ENCODE results near the gene MISP. TPM values are rescaled to one million over a fixed set of nuclear protein-coding genes. Genes with fewer than 3 reads are reported as not detected.

Gene MISP
- total and polyA plus RNA-seq, 2 of the 13 experiments (the other 11 are each of a cell fraction or from before 2014, with no cell fraction given): 0.67 to 1.3 TPM

DNA sequence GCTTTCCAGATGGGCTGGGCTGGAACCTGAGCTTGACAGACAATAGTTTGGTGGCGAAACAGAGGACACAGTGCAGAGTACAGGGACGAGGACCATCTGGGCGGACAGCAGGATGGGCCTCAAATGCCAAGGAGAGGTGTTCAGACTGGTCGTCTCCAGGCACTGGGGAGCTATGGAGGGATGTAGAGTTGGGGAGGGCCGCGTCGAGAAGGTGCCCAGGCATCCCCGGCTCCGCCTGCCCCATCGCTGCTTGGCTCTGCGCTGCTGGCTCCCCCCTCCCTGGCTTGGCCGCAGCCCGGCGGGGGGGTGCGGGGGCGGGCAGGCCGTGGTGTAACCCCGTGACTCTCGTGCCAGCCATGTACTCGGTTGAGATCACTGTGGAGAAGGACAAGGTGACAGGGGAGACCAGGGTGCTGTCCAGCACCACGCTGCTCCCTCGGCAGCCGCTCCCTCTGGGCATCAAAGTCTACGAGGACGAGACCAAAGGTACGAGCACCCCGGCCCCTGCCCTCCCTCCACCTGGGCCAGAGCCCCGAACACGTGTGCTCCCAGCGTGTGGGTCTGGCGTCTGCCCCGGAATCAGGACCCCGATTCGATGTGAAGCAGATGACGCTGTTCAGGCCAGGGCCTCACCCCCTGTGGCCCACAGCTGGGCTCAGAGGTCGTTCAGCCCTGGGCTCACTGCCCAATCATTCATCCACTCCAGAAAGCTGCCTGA is 10.8 kb upstream of the MISP start (continued):
- TF ChIP-seq, protein P1, sequence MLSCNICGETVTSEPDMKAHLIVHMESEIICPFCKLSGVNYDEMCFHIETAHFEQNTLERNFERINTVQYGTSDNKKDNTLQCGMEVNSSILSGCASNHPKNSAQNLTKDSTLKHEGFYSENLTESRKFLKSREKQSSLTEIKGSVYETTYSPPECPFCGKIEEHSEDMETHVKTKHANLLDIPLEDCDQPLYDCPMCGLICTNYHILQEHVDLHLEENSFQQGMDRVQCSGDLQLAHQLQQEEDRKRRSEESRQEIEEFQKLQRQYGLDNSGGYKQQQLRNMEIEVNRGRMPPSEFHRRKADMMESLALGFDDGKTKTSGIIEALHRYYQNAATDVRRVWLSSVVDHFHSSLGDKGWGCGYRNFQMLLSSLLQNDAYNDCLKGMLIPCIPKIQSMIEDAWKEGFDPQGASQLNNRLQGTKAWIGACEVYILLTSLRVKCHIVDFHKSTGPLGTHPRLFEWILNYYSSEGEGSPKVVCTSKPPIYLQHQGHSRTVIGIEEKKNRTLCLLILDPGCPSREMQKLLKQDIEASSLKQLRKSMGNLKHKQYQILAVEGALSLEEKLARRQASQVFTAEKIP (CRISPR knock-in tag; IDR thresholded peaks at IDR 0.05; ENCODE audit: borderline replicate concordance): no peak
- TF ChIP-seq CEBPB (IDR thresholded peaks at IDR 0.05; ENCODE audit: borderline replicate concordance, low read depth, low read length) (peak; percentile 12; the same call in 1 of the 2 replicates), RFX3 (CRISPR knock-in tag; IDR thresholded peaks at IDR 0.05) (no peak; the same call in 1 of the 2 replicates), AGO1 (IDR thresholded peaks at IDR 0.05; ENCODE audit: low read depth, low read length, poor library complexity, severe bottlenecking) (peak; percentile 24), ZNF224 (CRISPR knock-in tag; IDR thresholded peaks at IDR 0.05) (no peak), MAFG (CRISPR knock-in tag; IDR thresholded peaks at IDR 0.05) (no peak), ZBTB7B (CRISPR knock-in tag; IDR thresholded peaks at IDR 0.05) (peak; percentile 50), BHLHE40 (IDR thresholded peaks at IDR 0.05; ENCODE audit: low read length) (peak; percentile 88), MBD4 (IDR thresholded peaks at IDR 0.05; ENCODE audit: borderline replicate concordance, low read length) (no peak), STAG1 (CRISPR knock-in tag; IDR thresholded peaks at IDR 0.05) (0 out of 2 replicates have a peak, but pooled peaks have one; percentile 1), CC2D1A (CRISPR knock-in tag; IDR thresholded peaks at IDR 0.05) (no peak), KDM5B (CRISPR knock-in tag; IDR thresholded peaks at IDR 0.05; ENCODE audit: borderline replicate concordance) (peak; percentile 93), SOX6 (IDR thresholded peaks at IDR 0.05) (no peak), SOX6 (CRISPR knock-in tag; IDR thresholded peaks at IDR 0.05) (peak; percentile 97), SETDB1 (CRISPR knock-in tag; IDR thresholded peaks at IDR 0.05; ENCODE audit: borderline replicate concordance) (no peak), ARNTL (CRISPR knock-in tag; IDR thresholded peaks at IDR 0.05) (peak; percentile 98), CREB1 (IDR thresholded peaks at IDR 0.05) (peak; percentile 63), CREB1 (CRISPR knock-in tag; IDR thresholded peaks at IDR 0.05) (0 out of 2 replicates have a peak, but pooled peaks have one; percentile 30), SRSF4 (IDR thresholded peaks at IDR 0.05; ENCODE audit: low read depth, low read length, poor library complexity, severe bottlenecking) (no peak), HIVEP1 (CRISPR knock-in tag; IDR thresholded peaks at IDR 0.05) (peak; percentile 68; the same call in 1 of the 2 replicates), FOXK1 (CRISPR knock-in tag; IDR thresholded peaks at IDR 0.05; ENCODE audit: borderline replicate concordance, low read depth) (peak; percentile 49; the same call in 1 of the 2 replicates)
- TF ChIP-seq, protein P2, sequence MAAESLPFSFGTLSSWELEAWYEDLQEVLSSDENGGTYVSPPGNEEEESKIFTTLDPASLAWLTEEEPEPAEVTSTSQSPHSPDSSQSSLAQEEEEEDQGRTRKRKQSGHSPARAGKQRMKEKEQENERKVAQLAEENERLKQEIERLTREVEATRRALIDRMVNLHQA (CRISPR knock-in tag; IDR thresholded peaks at IDR 0.05): no peak
- TF ChIP-seq, protein P3, sequence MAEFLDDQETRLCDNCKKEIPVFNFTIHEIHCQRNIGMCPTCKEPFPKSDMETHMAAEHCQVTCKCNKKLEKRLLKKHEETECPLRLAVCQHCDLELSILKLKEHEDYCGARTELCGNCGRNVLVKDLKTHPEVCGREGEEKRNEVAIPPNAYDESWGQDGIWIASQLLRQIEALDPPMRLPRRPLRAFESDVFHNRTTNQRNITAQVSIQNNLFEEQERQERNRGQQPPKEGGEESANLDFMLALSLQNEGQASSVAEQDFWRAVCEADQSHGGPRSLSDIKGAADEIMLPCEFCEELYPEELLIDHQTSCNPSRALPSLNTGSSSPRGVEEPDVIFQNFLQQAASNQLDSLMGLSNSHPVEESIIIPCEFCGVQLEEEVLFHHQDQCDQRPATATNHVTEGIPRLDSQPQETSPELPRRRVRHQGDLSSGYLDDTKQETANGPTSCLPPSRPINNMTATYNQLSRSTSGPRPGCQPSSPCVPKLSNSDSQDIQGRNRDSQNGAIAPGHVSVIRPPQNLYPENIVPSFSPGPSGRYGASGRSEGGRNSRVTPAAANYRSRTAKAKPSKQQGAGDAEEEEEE (CRISPR knock-in tag; IDR thresholded peaks at IDR 0.05; ENCODE audit: borderline replicate concordance): no peak
- TF ChIP-seq, protein P4, sequence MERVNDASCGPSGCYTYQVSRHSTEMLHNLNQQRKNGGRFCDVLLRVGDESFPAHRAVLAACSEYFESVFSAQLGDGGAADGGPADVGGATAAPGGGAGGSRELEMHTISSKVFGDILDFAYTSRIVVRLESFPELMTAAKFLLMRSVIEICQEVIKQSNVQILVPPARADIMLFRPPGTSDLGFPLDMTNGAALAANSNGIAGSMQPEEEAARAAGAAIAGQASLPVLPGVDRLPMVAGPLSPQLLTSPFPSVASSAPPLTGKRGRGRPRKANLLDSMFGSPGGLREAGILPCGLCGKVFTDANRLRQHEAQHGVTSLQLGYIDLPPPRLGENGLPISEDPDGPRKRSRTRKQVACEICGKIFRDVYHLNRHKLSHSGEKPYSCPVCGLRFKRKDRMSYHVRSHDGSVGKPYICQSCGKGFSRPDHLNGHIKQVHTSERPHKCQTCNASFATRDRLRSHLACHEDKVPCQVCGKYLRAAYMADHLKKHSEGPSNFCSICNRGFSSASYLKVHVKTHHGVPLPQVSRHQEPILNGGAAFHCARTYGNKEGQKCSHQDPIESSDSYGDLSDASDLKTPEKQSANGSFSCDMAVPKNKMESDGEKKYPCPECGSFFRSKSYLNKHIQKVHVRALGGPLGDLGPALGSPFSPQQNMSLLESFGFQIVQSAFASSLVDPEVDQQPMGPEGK (CRISPR knock-in tag; IDR thresholded peaks at IDR 0.05): peak; percentile 98

Measured in HepG2 (cell line).